Liver (tissue), 9 donors: ENCODE data around the gene SLC9A8. TPM values are rescaled to one million over a fixed set of nuclear protein-coding genes. Genes with fewer than 3 reads are reported as not detected.

Source experiments
- DNase-seq: peaks from one replicate; pipeline ENCODE4 v3.0.0-alpha.2; 2017; ENCODE audit warnings: low spot score
- H3K27ac ChIP-seq, 2 donors: one replicate each; pipeline ENCODE4 v1.7.0; 2013; ENCODE audit warnings: inconsistent platforms in 2 of 2, low read length in 2 of 2, control low read depth in 1 of 2, low read depth in 1 of 2, mild to moderate bottlenecking in 1 of 2
- H3K27me3 ChIP-seq, 4 donors: one replicate each; pipeline versions ENCODE4 v1.6.1 to v1.7.0; 2013; ENCODE audit warnings: low read length in 3 of 4, inconsistent platforms in 1 of 4, mild to moderate bottlenecking in 1 of 4, moderate library complexity in 1 of 4; ENCODE audit not compliant: control insufficient read depth in 4 of 4, insufficient read depth in 4 of 4
- H3K36me3 ChIP-seq, 4 donors: one replicate each; pipeline versions ENCODE4 v1.6.1 to v1.7.0; 2013; ENCODE audit warnings: low read length in 3 of 4, mild to moderate bottlenecking in 3 of 4, low read depth in 1 of 4, moderate library complexity in 1 of 4; ENCODE audit not compliant: control insufficient read depth in 4 of 4, insufficient read depth in 3 of 4
- H3K4me1 ChIP-seq, 4 donors: one replicate each; pipeline versions ENCODE4 v1.6.1 to v1.7.0; 2013; ENCODE audit warnings: low read length in 3 of 4, mild to moderate bottlenecking in 3 of 4, moderate library complexity in 1 of 4; ENCODE audit not compliant: control insufficient read depth in 4 of 4, insufficient read depth in 4 of 4
- H3K4me3 ChIP-seq, 3 donors: one replicate each; pipeline versions ENCODE4 v1.6.1 to v1.7.0; 2013; ENCODE audit warnings: low read length in 3 of 3, control low read depth in 1 of 3, low read depth in 1 of 3, mild to moderate bottlenecking in 1 of 3
- H3K9ac ChIP-seq, 2 donors: one replicate each; pipeline ENCODE4 v1.7.0; 2013; ENCODE audit warnings: low read length in 2 of 2, mild to moderate bottlenecking in 2 of 2, moderate library complexity in 2 of 2, control low read depth in 1 of 2, low read depth in 1 of 2
- H3K9me3 ChIP-seq, 4 donors: one replicate each; pipeline versions ENCODE4 v1.6.1 to v1.7.0; 2013; ENCODE audit warnings: low read length in 3 of 4; ENCODE audit not compliant: control insufficient read depth in 4 of 4
- HNF4G ChIP-seq: IDR thresholded peaks from 2 replicates; pipeline ENCODE4 v1.6.1; 2016; ENCODE audit warnings: antibody characterized with exemption
- NR2F2 ChIP-seq: IDR thresholded peaks from 2 replicates; pipeline ENCODE4 v1.6.1; 2016; ENCODE audit warnings: antibody characterized with exemption
- RAD21 ChIP-seq, 2 donors: IDR thresholded peaks; 2 replicates each; pipeline ENCODE4 v1.6.1; 2016; ENCODE audit warnings: antibody characterized with exemption in 2 of 2, mild to moderate bottlenecking in 2 of 2
- SP1 ChIP-seq: IDR thresholded peaks from 2 replicates; pipeline ENCODE4 v1.6.1; 2018; ENCODE audit warnings: antibody characterized with exemption, mild to moderate bottlenecking
- WGBS: extraction: QIAGEN DNeasy Blood & Tissue Kit; methylation state at CpG from one replicate; pipeline ENCODE4 v1.1.7; 2013; 5-methylcytosine and 5-hydroxymethylcytosine counted together
- polyA plus RNA-seq, 2 donors: library from polyadenylated mRNA; stranded (reverse) in 1 of 2; unstranded in 1 of 2; fragments of 200-250 nt in 1 of 2; fragments of >200 nt in 1 of 2; fragmentation: Nextera tagmentation in 1 of 2; extraction: Ambion mirVana in 1 of 2; gene quantifications; one replicate each; pipeline versions ENCODE4 v1.2.1 to v1.2.3, GENCODE V29; 2013 to 2015
- total RNA-seq, 2 donors: library from RNA; depleted of rRNA; stranded (reverse); fragments of >200 nt; gene quantifications; one replicate each; pipeline ENCODE4 v1.2.3, GENCODE V29; 2014
- TF ChIP-seq, protein P1 (sequence below): IDR thresholded peaks from 2 replicates; pipeline ENCODE4 v1.6.1; 2016; ENCODE audit warnings: antibody characterized with exemption
- TF ChIP-seq, protein P2 (sequence below): IDR thresholded peaks from 2 replicates; pipeline ENCODE4 v1.6.1; 2016; ENCODE audit warnings: antibody characterized with exemption, mild to moderate bottlenecking
- TF ChIP-seq, protein P3 (sequence below): IDR thresholded peaks from 2 replicates; pipeline ENCODE4 v1.6.1; 2016; ENCODE audit warnings: antibody characterized with exemption
- TF ChIP-seq, protein P4 (sequence below): fragments of 150-350 bp; IDR thresholded peaks from 2 replicates; pipeline ENCODE4 v1.5.1; 2017; ENCODE audit warnings: improper control_type of control experiment, low read depth, low read length; ENCODE audit not compliant: missing input control
- TF ChIP-seq, protein P5 (sequence below): IDR thresholded peaks from 2 replicates; pipeline ENCODE4 v1.6.1; 2016; ENCODE audit warnings: antibody characterized with exemption
- donor health status: healthy.
- donor health status: healthy.
- donor health status: healthy.
- donor health status: healthy.
- donor health status: healthy.

Gene SLC9A8
- total and polyA plus RNA-seq, 4 donors, result 4.0 to 9.5 (median 8.6) TPM

DNA sequence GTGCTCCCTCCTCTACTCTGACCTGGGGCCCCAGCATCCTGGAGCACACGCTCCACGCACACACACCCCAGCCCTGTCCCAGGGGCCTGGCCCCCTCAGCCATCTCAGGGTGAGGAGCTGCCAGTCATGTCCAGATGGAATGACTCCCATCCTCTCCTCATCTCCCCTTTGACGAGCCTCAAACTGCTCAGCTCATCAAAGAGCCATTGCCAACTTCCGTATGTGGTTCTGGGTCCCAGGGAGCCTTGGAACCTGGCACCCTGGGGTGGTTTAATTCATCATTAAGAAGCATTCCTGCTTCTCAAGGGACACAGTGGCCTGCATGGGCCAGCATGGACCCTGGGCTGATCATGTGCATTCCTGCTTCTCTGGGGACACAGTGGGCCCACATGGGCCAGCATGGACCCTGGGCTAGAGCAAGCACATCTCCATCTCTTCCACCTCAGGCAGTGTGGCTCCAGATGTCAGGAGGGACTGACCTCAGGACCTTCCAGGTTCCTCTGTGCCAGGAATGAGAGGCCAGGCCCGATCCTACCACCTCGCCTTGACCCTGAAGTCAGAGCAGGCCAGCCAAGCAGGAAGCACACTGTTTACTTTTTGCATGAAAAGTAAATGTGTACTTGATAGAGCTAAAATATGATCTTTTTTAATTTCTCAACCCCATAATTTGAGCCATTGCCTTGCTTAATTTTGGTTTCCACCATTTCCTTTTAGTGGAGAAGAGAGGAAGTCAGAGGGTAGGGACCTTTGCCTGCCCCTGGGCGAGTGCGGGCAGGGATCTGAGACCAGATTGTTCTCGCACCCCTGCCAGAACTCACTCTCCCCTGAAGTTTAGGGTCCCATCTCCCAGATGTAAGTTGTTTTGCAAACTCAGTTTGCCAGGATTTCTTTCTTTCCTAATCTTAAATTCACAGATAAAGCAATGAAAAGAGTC is 76.6 kb downstream of the SLC9A8 start:
- Histone ChIP-seq H3K27me3 (no peaks in the 10 kb centered on the region), H3K4me1 (peaks cover 14 to 41% (median 30%) of the 10 kb centered on the region in 4 donors), H3K27ac (no peak overlapping the region), H3K36me3 (peaks cover 0 to 18% (median 4%) of the 10 kb centered on the region in 4 donors), H3K9ac (no peak overlapping the region), H3K4me3 (no peak overlapping the region), H3K9me3 (no peaks in the 10 kb centered on the region)
- TF ChIP-seq, protein P1, sequence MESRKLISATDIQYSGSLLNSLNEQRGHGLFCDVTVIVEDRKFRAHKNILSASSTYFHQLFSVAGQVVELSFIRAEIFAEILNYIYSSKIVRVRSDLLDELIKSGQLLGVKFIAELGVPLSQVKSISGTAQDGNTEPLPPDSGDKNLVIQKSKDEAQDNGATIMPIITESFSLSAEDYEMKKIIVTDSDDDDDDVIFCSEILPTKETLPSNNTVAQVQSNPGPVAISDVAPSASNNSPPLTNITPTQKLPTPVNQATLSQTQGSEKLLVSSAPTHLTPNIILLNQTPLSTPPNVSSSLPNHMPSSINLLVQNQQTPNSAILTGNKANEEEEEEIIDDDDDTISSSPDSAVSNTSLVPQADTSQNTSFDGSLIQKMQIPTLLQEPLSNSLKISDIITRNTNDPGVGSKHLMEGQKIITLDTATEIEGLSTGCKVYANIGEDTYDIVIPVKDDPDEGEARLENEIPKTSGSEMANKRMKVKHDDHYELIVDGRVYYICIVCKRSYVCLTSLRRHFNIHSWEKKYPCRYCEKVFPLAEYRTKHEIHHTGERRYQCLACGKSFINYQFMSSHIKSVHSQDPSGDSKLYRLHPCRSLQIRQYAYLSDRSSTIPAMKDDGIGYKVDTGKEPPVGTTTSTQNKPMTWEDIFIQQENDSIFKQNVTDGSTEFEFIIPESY, result no peak
- TF ChIP-seq HNF4G, result no peak
- peak; percentile 80 for TF ChIP-seq NR2F2
- TF ChIP-seq, protein P2, sequence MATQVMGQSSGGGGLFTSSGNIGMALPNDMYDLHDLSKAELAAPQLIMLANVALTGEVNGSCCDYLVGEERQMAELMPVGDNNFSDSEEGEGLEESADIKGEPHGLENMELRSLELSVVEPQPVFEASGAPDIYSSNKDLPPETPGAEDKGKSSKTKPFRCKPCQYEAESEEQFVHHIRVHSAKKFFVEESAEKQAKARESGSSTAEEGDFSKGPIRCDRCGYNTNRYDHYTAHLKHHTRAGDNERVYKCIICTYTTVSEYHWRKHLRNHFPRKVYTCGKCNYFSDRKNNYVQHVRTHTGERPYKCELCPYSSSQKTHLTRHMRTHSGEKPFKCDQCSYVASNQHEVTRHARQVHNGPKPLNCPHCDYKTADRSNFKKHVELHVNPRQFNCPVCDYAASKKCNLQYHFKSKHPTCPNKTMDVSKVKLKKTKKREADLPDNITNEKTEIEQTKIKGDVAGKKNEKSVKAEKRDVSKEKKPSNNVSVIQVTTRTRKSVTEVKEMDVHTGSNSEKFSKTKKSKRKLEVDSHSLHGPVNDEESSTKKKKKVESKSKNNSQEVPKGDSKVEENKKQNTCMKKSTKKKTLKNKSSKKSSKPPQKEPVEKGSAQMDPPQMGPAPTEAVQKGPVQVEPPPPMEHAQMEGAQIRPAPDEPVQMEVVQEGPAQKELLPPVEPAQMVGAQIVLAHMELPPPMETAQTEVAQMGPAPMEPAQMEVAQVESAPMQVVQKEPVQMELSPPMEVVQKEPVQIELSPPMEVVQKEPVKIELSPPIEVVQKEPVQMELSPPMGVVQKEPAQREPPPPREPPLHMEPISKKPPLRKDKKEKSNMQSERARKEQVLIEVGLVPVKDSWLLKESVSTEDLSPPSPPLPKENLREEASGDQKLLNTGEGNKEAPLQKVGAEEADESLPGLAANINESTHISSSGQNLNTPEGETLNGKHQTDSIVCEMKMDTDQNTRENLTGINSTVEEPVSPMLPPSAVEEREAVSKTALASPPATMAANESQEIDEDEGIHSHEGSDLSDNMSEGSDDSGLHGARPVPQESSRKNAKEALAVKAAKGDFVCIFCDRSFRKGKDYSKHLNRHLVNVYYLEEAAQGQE, result no peak
- no peak for DNase-seq
- 70% methylated on average over 9 of the region's 9 CpGs for WGBS

DNA sequence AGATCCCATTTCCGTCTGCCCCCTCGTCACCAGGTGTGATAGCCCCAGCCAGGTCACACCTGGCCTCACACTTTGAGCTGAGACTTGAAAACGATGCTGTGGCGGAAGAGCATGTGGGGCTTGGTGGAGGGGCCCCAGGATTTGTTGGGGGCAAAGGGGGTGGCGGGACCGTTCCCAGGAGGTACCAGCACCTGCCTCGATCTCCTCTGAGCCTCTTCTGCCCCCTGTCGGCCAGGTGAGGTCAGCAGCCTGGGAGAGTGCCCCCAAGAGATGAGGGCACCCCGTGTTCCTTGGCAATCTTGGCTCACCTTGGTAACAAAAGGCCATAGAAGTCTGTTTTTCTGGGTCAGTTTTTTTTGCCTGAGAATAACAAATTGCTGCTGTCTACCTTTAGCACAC is 77.3 kb downstream of the SLC9A8 start:
- Histone ChIP-seq H3K9me3 (no peaks in the 10 kb centered on the region), H3K4me1 (peaks cover 14 to 46% (median 33%) of the 10 kb centered on the region in 4 donors), H3K27me3 (no peaks in the 10 kb centered on the region), H3K4me3 (no peak overlapping the region), H3K27ac (no peak overlapping the region), H3K36me3 (peaks cover 0 to 12% (median 2%) of the 10 kb centered on the region in 4 donors), H3K9ac (no peak overlapping the region)
- TF ChIP-seq, protein P3, sequence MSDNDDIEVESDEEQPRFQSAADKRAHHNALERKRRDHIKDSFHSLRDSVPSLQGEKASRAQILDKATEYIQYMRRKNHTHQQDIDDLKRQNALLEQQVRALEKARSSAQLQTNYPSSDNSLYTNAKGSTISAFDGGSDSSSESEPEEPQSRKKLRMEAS, result no peak
- TF ChIP-seq, protein P2, result no peak
- TF ChIP-seq, protein P4, sequence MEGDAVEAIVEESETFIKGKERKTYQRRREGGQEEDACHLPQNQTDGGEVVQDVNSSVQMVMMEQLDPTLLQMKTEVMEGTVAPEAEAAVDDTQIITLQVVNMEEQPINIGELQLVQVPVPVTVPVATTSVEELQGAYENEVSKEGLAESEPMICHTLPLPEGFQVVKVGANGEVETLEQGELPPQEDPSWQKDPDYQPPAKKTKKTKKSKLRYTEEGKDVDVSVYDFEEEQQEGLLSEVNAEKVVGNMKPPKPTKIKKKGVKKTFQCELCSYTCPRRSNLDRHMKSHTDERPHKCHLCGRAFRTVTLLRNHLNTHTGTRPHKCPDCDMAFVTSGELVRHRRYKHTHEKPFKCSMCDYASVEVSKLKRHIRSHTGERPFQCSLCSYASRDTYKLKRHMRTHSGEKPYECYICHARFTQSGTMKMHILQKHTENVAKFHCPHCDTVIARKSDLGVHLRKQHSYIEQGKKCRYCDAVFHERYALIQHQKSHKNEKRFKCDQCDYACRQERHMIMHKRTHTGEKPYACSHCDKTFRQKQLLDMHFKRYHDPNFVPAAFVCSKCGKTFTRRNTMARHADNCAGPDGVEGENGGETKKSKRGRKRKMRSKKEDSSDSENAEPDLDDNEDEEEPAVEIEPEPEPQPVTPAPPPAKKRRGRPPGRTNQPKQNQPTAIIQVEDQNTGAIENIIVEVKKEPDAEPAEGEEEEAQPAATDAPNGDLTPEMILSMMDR, result peak; percentile 7
- TF ChIP-seq, protein P5, sequence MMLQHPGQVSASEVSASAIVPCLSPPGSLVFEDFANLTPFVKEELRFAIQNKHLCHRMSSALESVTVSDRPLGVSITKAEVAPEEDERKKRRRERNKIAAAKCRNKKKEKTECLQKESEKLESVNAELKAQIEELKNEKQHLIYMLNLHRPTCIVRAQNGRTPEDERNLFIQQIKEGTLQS, result no peak
- TF ChIP-seq RAD21 (IDR thresholded peaks at IDR 0.05) (peak in 1 of 2 donors; percentile 7), SP1 (no peak)
- no peak for DNase-seq
- 75% methylated on average over 9 of the region's 9 CpGs for WGBS
